ENCODE data around the gene PHKG1. TPM values are rescaled to one million over a fixed set of nuclear protein-coding genes. Genes with fewer than 3 reads are reported as not detected.

The PHKG1 gene
- total RNA-seq, 1 experiment from 2014 or later: 1.1 TPM

DNA sequence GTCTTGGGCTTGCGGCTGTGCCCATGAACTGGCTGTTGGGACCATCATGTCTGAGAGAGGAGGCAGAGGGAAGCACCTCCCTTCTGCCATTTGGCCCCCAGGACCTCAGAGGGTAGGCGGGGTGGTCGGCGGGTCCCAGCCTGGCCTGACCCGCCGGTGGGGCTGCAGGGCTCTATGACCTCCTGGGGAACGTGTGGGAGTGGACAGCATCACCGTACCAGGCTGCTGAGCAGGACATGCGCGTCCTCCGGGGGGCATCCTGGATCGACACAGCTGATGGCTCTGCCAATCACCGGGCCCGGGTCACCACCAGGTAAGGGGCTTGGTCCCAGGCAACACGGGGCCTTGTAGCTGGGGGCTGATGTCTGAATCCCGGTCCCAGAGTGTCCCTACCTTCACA is 14.6 kb downstream of the PHKG1 start:
- Histone ChIP-seq H3K79me2 (ENCODE audit: insufficient read depth, low read length) (no peaks in the 10 kb centered on the region), H3K4me2 (ENCODE audit: low read length) (no peak overlapping the region), H3K4me1 (ENCODE audit: control insufficient read depth in 1 of 2, insufficient read depth in 2 of 2, low read length in 2 of 2) (peaks cover 0 to 2% of the 10 kb centered on the region in 2 experiments; a peak in 1 of 4 replicates), H3K9ac (ENCODE audit: low read length) (no peak overlapping the region), H4K20me1 (ENCODE audit: insufficient read depth) (no peaks in the 10 kb centered on the region), H3K4me3 (replicated peaks in 1 of 2; ENCODE audit: low read depth in 1 of 2, low read length in 2 of 2) (no peak overlapping the region), H3K9me3 (ENCODE audit: control insufficient read depth in 1 of 2, insufficient read depth in 1 of 2, low read depth in 1 of 2, low read length in 2 of 2) (no peaks in the 10 kb centered on the region), H3K9me2 (ENCODE audit: insufficient read depth) (no peaks in the 10 kb centered on the region), H3K36me3 (ENCODE audit: control insufficient read depth in 1 of 2, insufficient read depth in 2 of 2, low read length in 2 of 2) (peaks cover 11 to 23% of the 10 kb centered on the region in 2 experiments; a peak in 3 of 4 replicates), H3K27ac (ENCODE audit: low read depth, low read length) (no peak overlapping the region), H3K27me3 (ENCODE audit: insufficient read depth, low read length) (no peaks in the 10 kb centered on the region), H2AFZ (ENCODE audit: low read depth, low read length, poor library complexity, severe bottlenecking) (no peak overlapping the region)
- RAD21 ChIA-PET (ENCODE audit: low non-redundant PET in 1 of 2, low total read pairs in 2 of 2, uncharacterized antibody in 2 of 2, unreplicated experiment in 2 of 2): no interaction called here
- POLR2A ChIA-PET: no interaction called here
- intact Hi-C loops (cut with micrococcal nuclease): no loop called here
- no peak for ATAC-seq
- no TSS peak for BruUV-seq (replicated peaks)
- DNase-seq (ENCODE audit: low read depth, low spot score): no peak
- CTCF ChIA-PET: no interaction called here
- TF ChIP-seq, protein P1, sequence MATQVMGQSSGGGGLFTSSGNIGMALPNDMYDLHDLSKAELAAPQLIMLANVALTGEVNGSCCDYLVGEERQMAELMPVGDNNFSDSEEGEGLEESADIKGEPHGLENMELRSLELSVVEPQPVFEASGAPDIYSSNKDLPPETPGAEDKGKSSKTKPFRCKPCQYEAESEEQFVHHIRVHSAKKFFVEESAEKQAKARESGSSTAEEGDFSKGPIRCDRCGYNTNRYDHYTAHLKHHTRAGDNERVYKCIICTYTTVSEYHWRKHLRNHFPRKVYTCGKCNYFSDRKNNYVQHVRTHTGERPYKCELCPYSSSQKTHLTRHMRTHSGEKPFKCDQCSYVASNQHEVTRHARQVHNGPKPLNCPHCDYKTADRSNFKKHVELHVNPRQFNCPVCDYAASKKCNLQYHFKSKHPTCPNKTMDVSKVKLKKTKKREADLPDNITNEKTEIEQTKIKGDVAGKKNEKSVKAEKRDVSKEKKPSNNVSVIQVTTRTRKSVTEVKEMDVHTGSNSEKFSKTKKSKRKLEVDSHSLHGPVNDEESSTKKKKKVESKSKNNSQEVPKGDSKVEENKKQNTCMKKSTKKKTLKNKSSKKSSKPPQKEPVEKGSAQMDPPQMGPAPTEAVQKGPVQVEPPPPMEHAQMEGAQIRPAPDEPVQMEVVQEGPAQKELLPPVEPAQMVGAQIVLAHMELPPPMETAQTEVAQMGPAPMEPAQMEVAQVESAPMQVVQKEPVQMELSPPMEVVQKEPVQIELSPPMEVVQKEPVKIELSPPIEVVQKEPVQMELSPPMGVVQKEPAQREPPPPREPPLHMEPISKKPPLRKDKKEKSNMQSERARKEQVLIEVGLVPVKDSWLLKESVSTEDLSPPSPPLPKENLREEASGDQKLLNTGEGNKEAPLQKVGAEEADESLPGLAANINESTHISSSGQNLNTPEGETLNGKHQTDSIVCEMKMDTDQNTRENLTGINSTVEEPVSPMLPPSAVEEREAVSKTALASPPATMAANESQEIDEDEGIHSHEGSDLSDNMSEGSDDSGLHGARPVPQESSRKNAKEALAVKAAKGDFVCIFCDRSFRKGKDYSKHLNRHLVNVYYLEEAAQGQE (IDR thresholded peaks at IDR 0.05; ENCODE audit: low read depth): no peak
- TF ChIP-seq FOSL1 (IDR thresholded peaks at IDR 0.05; ENCODE audit: low read depth): no peak
- TF ChIP-seq EZH2phosphoT487 (IDR thresholded peaks at IDR 0.05; ENCODE audit: borderline replicate concordance): no peak
- TF ChIP-seq, protein P2, sequence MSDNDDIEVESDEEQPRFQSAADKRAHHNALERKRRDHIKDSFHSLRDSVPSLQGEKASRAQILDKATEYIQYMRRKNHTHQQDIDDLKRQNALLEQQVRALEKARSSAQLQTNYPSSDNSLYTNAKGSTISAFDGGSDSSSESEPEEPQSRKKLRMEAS (IDR thresholded peaks at IDR 0.05): no peak
- TF ChIP-seq POLR2AphosphoS5 (IDR thresholded peaks at IDR 0.05; ENCODE audit: low read depth, low read length): no peak
- no peak for TF ChIP-seq ELF1 (IDR thresholded peaks at IDR 0.05; ENCODE audit: borderline replicate concordance, low read depth)
- TF ChIP-seq EGR1 (IDR thresholded peaks at IDR 0.05; ENCODE audit: low read depth): no peak
- TF ChIP-seq SRF (IDR thresholded peaks at IDR 0.05; ENCODE audit: low read depth): no peak
- TF ChIP-seq, protein P3, sequence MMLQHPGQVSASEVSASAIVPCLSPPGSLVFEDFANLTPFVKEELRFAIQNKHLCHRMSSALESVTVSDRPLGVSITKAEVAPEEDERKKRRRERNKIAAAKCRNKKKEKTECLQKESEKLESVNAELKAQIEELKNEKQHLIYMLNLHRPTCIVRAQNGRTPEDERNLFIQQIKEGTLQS (IDR thresholded peaks at IDR 0.05): no peak
- TF ChIP-seq POLR2A (IDR thresholded peaks at IDR 0.05; ENCODE audit: borderline replicate concordance, extremely low read depth, insufficient read depth, insufficient read length): no peak
- no peak for TF ChIP-seq RAD21 (IDR thresholded peaks at IDR 0.05; ENCODE audit: low read depth)
- no peak for TF ChIP-seq ZNF274 (IDR thresholded peaks at IDR 0.05; ENCODE audit: low read depth, low read length)
- TF ChIP-seq YY1 (IDR thresholded peaks at IDR 0.05; ENCODE audit: extremely low read depth, insufficient replicate concordance, low read depth, low read length): no peak
- TF ChIP-seq JUND (IDR thresholded peaks at IDR 0.05): no peak
- TF ChIP-seq, protein P4, sequence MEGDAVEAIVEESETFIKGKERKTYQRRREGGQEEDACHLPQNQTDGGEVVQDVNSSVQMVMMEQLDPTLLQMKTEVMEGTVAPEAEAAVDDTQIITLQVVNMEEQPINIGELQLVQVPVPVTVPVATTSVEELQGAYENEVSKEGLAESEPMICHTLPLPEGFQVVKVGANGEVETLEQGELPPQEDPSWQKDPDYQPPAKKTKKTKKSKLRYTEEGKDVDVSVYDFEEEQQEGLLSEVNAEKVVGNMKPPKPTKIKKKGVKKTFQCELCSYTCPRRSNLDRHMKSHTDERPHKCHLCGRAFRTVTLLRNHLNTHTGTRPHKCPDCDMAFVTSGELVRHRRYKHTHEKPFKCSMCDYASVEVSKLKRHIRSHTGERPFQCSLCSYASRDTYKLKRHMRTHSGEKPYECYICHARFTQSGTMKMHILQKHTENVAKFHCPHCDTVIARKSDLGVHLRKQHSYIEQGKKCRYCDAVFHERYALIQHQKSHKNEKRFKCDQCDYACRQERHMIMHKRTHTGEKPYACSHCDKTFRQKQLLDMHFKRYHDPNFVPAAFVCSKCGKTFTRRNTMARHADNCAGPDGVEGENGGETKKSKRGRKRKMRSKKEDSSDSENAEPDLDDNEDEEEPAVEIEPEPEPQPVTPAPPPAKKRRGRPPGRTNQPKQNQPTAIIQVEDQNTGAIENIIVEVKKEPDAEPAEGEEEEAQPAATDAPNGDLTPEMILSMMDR (IDR thresholded peaks at IDR 0.05 in 2 of 3, conservative IDR thresholded peaks at IDR 0.05 in 1 of 3; ENCODE audit: borderline replicate concordance in 1 of 3, insufficient read depth in 1 of 3, low read depth in 2 of 3, low read length in 2 of 3): no peak
- TF ChIP-seq EZH2 (IDR thresholded peaks at IDR 0.05): no peak
- no peak for TF ChIP-seq CEBPB (IDR thresholded peaks at IDR 0.05; ENCODE audit: low read depth)

All from HCT116 (cell line).